HepG2 (cell line): ENCODE data around the gene LRRC53.

Experiments used
- ATF3 ChIP-seq: sonication (generic); formaldehyde crosslinking; IDR thresholded peaks from 2 replicates; pipeline ENCODE4 v1.4.0; 2020; ENCODE audit warnings: missing genetic modification reagents
- ATF7-NPFF ChIP-seq: sonication (generic); formaldehyde crosslinking; IDR thresholded peaks from 2 replicates; pipeline ENCODE4 v1.8.1; 2023; ENCODE audit warnings: mild to moderate bottlenecking, low read depth, missing genetic modification reagents, moderate library complexity
- TF ChIP-seq, protein P1 (sequence below): sonication (generic); formaldehyde crosslinking; IDR thresholded peaks from 2 replicates; pipeline ENCODE4 v1.5.0; 2020; ENCODE audit warnings: mild to moderate bottlenecking, missing genetic modification reagents, moderate library complexity
- TF ChIP-seq, protein P2 (sequence below): conservative IDR thresholded peaks from 2 replicates; pipeline ENCODE4 v1.6.1; 2018; ENCODE audit warnings: missing genetic modification reagents

GRCh38 chr1:74545821-74546220 is 33.4 kb upstream of the LRRC53 start:
- TF ChIP-seq ATF7-NPFF (CRISPR knock-in tag) (no peak), ATF3 (CRISPR knock-in tag) (no peak)
- TF ChIP-seq, protein P1, sequence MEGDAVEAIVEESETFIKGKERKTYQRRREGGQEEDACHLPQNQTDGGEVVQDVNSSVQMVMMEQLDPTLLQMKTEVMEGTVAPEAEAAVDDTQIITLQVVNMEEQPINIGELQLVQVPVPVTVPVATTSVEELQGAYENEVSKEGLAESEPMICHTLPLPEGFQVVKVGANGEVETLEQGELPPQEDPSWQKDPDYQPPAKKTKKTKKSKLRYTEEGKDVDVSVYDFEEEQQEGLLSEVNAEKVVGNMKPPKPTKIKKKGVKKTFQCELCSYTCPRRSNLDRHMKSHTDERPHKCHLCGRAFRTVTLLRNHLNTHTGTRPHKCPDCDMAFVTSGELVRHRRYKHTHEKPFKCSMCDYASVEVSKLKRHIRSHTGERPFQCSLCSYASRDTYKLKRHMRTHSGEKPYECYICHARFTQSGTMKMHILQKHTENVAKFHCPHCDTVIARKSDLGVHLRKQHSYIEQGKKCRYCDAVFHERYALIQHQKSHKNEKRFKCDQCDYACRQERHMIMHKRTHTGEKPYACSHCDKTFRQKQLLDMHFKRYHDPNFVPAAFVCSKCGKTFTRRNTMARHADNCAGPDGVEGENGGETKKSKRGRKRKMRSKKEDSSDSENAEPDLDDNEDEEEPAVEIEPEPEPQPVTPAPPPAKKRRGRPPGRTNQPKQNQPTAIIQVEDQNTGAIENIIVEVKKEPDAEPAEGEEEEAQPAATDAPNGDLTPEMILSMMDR (CRISPR knock-in tag), result no peak
- TF ChIP-seq, protein P2, sequence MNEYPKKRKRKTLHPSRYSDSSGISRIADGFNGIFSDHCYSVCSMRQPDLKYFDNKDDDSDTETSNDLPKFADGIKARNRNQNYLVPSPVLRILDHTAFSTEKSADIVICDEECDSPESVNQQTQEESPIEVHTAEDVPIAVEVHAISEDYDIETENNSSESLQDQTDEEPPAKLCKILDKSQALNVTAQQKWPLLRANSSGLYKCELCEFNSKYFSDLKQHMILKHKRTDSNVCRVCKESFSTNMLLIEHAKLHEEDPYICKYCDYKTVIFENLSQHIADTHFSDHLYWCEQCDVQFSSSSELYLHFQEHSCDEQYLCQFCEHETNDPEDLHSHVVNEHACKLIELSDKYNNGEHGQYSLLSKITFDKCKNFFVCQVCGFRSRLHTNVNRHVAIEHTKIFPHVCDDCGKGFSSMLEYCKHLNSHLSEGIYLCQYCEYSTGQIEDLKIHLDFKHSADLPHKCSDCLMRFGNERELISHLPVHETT (CRISPR knock-in tag), result no peak
